Measurements from ENCODE around the gene WHRN.

DNA sequence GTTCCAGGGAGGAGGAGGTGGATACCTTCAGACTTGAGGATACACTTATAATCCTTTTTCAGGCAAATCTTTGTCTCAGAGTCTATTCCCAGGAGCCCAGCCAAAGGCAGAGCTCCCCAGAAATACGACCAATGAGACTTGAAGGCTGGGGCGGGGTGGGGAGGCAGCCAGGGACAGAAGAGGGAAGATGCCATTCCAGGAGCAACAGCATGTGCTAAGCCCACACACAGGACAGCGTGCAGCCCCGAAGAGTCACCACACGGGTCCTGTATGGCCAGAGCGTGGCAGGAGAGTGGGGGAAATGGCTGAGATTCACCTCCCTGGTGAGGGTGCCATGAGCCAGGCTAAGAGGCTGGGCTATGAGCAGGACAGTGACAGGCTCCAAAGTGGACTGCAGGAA, 35.2 kb downstream of the WHRN start:
- no peak for TF ChIP-seq POLR2A (IDR thresholded peaks at IDR 0.05; ENCODE audit: low read depth, low read length)
- TF ChIP-seq POLR2AphosphoS5 (IDR thresholded peaks at IDR 0.05; ENCODE audit: low read depth, low read length), result no peak
- no peak for TF ChIP-seq TAF1 (IDR thresholded peaks at IDR 0.05; ENCODE audit: borderline replicate concordance, low read depth, low read length)

All from GM12892 (cell line).